Measurements from ENCODE around the gene ZDHHC11B.

Gene ZDHHC11B

DNA sequence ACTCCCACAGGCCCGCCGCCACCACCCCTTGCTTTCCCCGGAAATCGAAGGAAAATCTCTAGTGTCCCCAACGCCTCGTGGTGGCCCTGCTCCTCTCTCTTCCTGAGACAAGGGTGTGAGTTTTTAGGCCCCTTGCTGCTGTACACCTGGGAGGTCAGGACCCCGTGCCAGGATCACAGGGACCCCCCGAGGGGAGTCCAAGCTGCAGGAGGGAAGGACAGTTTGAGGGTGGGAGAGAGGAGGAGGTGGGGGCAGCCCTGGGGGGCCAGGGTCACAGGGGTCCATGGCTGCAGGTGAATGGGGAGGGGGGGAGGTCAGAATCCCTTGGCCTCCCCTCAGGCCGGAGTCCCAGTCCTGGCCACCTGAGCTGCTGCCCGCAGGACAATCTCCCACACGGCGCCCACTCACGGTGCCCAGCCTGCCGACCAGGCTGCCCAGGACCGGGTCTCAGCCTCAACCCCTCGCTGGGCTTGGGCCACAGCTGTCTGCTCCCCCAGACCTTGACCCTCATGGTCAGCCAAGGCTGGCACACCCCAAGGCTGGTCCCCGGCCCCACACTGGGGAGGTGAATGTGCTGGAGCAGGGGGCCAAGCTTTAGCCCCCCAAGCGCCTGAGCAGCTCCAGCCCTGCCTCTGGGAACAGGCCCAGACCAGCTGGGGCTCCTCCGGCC is 111.2 kb downstream of the ZDHHC11B start:
- DNase-seq (ENCODE audit: low spot score), result no peak

DNA sequence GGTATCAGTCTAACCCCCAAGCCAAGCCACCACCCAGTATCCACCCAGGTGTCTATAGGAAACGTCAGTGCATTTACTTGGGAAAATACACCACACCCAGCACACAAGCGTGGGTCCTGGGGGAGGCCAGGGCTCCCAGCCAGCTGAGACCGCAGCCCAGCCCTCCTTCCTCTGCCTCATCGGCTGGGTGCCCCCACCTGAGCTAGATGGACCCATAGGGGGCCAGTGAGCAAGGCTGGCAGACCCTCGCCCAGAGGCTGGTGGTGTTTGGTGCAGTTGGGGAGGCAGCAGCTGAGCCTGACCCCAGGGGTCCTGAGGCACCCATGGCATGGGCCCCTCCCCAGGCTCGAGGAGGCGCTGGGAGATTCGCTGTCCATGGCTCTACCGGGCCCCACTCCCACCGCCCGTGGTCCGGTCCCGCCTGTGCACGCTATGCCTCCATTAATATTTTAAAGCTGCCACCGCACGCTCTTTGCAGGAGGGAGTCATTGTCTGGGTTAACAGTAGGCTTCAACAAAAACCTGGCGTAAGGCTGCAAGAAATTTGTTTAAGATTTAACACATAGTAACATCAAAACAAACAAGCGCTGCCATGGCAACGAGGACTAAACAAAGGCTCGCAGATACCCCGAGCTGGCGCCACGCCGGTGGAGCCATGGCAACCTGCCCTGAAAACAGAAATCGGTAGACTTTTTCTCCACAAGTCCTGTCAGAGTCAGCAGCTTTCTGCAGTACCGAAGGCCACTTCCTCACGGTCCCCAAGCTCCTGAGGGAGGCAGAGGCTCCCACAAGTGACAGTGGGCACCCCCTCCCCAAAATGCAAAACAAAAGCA is 112.0 kb downstream of the ZDHHC11B start:
- DNase-seq (ENCODE audit: low spot score), result peak; percentile 90

DNA sequence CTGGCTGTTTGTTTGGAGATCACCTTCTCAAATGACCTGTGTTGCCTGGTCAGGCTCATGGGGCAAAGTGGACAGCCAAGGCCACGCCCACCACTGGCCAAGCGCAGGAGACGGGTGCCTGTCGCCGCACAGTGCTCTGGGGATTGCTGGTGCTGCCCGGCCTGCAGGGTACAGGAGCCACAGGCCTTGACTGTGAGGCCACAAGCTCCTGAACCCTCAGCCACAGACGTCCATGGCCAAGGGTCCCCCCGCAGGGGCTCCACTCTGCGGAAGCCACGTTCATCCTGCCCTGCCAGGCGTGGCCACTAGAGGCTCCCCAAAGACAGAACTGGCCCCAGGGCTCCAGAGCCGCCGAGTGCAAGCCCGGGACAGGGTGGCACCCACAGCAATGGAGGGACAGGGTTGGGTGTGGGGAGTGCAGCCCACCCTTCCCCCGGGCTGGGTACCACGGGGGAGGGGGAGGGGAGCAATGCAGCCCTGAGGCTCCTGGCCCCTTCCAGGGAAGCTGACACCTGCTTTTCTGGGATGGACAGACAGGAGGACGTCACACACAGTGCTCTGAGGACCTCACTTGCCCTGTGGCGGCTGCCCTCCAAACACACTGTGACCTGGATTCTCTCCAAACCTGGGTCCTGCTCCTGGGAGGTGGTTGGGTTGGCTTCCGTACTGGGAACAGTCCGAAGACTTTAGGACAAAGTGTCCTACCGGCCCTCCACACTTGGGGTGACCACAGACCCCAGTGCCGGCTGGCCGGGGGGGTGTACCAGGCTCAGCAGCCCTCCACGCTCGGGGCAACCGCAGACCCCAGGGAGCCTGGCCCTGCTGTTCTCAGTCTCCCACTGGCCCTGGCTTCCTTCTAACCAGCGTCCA is 112.8 kb downstream of the ZDHHC11B start:
- peak; percentile 66 for DNase-seq (ENCODE audit: low spot score)

DNA sequence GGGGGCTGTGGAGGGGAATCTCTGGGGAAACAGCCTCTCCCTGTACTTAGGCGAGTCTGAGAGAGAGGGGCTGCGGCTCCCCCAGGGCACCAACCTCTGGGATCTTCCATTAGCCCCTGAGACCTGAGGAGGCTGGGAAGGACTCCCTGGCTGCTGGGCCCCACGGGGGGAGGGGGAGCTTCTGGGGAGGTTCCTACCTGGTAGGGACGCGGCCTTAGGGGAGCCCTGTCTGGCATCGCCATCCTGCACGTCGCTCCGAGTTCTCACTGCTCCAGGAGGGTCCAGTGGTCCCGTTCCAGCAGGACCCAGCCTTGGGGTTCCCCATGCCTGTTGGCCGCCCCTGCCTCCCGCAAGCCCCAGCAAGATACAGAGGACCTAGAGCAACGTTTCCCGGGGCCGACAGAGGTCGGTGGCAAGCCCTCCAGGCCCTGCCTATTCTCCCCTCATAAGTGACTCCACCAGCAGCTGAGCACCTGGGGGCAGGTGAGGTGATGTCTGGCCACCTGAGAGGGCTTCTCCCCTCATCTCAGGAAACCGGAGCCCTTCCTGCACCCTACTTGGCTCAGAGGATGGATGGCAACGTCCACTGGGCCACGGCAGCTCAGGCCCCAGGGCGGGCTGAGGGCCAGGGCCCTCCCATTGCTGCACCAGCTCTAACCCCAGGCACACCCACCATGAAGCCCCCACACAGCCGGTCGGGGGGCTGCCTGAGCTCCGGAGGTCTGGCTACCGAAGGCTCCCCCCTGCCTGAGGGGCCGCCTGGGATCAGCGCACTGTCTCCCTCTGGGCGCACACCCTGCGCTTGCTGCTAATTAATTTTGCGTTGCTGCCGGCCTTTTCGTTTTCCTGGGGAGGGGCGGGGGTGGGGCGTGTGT is 113.9 kb downstream of the ZDHHC11B start:
- DNase-seq (ENCODE audit: low spot score), result no peak

DNA sequence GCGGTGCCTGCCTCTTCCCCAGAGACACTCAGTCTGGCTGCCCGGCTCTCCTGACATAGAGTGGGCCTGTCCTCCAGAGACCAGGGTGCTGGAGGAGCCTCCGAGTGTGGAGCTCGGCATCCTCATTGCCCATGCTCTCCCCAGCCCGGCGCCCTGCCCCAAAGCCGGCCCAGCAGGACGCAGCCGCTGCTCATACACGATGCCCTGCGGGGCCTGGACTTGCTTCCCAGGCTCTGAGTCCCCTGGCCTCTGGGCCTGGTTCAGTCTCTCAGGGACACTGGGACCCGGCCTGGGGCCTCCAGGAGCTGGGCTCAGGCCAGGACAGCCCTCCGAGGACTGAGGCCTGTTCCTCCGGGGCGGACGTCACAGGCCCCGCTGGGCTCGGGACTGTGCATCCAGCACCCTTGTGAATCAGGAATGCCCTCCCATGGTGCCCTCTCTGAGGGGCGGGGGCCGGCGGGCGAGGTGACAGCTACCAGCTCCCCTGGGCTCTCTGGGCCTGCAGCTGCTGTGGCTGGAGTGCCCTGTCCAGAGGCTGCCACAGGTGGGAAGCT is 114.6 kb downstream of the ZDHHC11B start:
- no peak for DNase-seq (ENCODE audit: low spot score)

DNA sequence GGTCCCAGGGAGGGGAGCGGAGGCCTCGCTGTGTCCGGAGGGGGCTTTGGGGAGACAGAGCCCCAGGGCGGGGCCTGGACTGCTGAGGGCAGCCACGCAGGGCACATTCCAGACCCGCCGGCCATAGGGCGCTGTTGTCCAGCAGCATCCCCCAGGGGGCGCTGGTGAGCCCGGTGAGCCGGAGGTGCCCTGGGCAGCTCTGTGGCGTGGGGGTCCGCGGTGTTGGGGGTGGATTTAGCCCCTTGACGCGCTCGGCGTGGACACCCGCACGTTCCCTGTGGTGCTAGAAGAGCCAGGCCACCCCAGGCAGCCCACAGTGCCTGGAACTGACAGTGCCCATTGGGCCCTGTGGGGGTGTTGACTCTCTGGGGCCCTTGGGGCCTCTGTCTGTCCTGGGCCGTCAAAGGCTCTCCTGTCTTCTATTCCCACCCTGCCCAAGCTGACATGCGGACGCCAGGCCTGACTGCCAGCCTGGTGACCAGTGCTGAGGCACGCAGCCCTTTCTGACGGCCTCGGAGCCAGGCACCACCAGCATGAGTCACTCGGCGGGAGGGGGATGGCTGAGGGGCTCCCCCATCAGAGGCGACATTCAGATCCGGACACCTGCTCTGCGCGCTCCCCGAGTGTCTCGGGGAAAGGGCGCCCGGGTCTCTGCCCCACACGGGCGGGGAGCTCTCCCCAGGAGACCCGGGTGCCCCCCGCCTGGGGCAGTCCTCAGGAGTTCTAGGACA is 115.3 kb downstream of the ZDHHC11B start:
- no peak for DNase-seq (ENCODE audit: low spot score)

DNA sequence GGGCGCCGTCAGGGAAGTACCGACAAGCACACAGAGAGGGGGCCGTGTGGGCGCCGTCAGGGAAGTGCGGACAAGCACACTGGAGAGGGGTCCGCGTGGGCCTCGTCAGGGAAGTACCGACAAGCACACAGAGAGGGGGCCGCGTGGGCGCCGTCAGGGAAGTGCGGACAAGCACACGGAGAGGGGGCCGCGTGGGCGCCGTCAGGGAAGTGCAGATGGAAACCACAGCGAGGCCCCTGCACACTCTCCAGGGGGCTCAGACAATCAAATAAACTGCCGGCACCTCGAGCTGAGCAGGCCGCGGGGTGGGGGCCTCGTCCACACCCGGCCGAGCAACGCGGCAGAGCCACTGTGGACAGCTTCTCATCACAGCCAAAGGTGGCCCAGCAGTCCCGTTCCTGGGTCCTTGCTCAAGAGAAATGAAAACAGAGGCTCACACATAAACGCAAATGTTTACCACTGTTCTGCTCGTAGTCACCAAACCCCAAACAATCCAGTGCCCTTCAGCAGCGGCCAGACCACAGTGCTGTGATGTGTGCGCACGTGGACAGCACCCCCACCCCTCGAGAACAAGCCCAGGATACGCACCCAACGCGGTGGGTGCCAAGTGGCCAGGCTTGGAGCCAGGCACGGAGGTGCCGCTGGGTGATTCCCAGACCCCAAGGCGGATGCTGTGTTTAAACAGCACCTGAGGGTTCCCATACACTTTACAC is 116.1 kb downstream of the ZDHHC11B start:
- DNase-seq (ENCODE audit: low spot score), result no peak

DNA sequence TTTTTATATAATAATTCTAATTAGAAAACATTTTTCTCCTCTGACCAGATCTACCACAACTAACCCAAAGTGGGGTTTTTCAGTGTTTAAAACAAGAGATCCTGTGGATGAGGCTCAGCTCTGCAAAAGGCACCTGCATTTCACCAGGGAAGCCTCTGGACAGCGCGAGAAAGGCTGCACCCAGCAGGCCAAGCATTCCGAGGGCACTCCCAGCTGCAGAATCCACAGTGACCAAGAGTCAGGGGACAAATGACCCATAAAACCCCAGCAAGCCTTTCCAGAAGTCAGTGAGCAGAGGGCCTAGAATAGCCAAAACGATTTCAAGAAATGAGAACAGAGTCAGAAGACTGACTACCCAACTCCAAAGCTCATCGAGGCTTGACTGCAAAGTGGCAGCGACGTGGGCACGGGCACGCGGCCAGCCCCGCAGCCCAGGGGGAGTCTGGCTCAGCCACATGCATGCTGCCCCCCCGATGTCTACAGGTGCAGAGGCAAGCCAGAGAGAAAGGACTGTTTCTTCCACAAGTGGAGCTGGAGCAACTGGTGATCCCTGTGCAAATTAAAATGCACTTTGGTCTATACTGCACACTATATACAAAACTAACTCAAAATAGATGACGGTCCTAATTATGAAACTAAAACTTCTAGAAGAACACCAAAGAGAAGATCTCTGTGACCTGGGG is 117.6 kb downstream of the ZDHHC11B start:
- DNase-seq (ENCODE audit: low spot score), result no peak

DNA sequence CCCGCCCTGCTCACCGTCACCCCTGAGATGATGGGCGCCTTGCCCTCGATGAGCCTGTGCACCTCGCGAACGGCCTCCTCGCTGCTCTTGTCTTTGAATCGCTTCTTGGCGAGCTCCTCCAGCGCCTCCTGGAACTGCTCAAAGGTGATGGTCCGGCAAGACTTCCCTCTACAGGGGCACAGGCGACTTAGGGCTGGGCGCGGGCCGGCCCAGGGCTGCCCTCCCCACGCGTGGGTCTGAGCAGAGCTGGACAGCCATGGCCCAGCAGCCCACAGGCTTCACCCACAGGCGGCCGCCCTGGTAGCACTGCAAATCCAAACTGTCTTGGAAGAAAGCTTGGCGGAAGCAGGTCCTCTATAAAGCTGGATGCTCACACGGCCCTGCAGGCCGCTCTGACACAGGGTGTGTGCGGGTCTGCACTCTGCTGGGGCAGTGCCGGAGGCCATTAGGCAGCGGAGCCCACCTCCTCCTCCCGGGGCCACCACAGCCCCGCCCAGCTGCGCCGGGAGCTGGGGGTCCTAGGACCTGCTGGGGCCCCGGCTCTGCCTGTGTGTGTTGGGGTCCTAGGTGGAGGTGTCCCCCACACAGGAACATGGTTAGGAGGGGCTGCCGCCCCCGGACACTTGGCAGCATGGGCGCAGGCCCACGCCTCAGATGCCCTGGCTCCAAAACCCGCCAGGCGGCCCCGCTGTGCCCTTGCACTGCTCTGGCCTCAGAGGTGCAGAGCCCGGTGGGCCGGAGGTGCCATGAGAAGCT is 118.4 kb downstream of the ZDHHC11B start:
- no peak for DNase-seq (ENCODE audit: low spot score)

DNA sequence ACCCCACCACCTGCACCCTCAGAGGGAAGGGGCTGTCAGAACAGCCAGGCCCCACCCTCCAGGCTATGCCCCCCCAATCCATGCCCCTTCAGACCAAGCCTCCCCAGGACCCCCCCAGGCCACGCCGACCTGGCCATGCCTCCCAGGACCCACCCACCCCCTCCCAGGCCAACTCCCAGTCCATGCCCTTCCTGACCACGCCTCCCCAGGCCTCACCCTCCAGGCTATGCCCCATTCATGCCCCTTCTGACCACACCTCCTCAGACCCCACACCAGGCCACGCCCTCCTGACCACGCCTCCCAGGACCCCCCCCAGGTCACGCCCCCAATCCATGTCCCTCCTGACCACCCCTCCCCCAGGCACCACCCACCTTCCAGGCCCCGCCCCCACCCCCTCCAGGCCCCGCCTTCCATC is 119.0 kb downstream of the ZDHHC11B start:
- no peak for DNase-seq (ENCODE audit: low spot score)

DNA sequence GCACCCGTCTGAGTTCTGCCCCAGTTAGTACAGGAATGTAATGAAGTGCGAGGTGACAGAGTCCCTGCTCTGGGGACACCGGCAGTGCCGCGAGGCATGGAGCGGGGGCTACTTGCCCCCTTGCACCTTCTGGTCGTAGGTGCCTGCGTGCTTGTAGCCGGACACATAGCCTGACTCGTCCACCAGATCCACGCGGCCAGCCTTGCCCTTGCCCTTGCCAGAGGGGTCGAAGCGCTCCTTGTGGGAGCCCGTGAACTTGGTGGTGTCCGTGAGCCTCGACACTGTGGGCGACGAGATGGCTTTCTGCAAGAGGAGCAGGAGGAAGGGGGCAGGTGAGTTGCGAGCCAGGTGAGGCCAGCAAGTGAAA is 119.6 kb downstream of the ZDHHC11B start:
- no peak for DNase-seq (ENCODE audit: low spot score)

DNA sequence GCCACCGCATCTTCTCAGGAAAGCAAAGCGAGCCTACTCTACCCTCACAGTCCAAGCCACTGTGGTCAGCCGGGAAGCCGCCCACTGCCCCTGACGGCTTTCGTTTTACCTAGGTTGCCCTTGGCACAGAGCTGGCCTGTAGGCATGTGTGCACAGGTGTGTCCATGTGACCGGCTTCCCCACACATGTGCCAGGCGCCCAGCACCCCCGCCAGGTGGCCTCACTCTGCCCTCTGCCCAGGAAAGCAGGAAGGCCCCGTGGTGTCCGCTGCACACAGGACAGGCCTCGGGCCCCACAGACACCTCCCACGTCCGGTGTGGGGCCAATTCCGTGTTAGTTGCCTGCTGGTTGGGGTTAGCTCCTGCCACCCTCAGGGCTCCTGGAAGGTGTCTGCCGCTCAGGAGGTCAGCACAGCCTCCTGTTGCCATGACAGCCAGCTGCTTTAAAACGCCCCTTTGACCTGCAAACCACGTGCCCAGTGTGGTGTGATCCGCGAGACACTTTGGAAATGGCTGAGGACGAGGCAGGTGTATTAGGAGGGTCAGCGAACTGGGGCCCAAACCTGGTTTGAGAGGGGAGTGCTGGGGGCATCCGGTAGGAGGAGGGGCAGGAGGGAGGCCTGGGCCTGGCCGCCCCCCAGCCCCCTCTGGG is 120.1 kb downstream of the ZDHHC11B start:
- DNase-seq (ENCODE audit: low spot score), result no peak

DNA sequence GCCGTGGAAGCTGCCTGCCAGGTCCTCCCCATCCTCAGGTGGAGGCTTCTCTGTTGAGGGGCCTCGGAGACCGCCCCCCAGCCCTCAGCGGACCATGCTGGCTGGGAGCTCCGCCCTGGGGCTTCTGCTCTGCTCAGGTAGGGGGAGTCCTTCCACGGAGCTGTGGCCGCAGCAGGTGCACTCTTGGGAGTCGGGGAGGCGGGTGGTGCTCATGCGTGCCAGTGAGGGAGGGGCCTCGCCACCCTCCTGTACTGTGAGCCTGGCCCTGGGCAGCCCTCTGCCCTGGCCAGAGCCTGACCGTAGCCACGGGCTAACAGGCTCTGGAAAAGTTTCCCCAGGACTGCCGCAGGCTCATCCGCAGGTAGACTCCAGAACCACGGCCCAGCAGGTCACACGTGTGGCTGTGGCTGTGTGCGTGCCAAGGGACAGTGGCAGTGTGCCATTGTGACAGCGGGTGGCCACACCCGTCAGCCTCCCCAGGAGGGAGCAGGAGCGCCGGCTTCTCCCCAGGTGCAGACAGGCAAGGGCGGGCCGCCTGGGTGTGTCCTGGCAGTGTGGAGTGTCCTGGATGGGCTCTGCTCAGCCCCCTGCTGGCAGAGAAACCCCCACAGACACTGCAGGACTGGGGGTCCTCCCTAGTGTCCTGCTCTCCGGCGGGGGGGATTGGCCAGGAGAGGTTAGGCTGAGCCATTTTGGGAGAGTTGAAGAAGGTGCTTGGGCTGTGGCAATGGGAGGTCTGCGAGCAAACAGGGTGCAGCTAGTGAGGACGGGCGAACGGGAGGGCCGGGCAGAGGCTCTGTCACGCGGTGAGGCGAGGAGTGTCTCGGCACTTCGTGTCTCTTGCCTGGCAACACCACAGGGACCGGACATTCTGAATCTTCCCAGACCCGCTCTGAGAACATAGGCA is 120.8 kb downstream of the ZDHHC11B start:
- DNase-seq (ENCODE audit: low spot score), result no peak

DNA sequence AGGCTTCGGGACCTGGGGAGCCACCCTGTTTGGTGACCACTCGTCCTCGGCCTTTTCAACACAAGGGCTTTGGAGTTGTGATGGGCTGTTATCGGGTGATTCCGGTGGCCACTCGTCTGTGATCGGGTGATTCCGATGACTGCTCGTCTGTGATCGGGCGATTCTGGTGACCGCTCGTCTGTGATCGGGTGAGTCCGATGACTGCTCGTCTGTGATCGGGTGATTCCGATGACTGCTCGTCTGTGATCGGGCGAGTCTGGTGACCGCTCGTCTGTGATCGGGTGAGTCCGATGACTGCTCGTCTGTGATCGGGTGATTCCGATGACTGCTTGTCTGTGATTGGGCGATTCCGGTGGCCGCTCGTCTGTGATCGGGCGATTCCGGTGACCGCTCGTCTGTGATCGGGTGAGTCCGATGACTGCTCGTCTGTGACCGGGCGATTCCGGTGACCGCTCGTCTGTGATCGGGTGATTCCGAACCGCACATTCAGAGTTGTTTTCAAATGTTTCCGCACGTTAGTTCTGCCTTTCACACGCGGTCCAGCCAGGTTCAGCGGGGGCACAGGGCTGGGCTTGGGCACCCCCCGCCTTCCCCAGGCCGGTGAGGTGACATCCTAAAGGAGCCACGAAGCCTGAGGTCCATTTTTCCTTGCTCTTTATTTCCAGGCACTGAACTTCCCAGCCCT is 121.6 kb downstream of the ZDHHC11B start:
- DNase-seq (ENCODE audit: low spot score), result no peak

DNA sequence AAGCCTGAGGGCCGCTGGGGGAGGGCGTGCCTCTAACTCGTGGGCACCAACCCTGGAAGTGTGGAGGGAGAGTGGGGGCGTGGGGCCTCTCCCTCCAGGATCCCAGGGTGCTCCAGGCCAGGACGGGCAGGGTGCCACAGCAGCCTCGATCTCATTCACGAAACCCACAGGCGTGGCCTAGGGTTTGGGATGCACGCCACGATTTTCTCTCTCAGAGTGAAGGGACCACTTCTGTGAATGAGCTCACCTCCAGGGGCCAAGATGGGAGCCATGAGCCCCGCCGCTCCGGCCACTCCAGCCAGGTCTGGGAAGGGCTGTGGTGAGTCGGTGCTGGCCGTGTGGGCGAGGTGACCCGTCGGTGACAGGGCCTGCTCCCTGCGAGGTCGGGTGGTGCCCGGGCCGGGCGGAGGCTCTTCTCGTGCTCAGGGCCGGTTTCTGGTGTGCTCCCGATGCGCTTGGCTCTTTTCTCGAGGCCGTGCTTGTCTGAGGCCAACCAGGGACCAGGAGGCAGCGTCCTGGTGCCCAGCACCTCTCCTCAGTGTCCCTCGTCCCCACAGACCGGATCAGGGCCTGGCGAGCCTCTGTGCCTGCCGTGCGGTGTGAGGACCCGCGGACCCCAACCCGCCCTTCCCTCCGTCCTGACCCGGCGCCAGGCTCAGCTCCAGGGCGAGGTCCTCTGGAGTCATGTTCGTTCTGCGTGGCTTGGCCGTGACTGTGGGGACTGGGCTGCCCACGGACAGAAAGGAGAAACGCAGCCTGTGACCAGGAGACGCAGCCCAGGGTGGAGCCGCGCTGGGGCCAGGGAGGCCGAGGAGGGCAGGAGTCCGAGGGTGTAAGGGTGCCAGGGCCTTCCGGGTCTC is 122.4 kb downstream of the ZDHHC11B start:
- DNase-seq (ENCODE audit: low spot score), result no peak

Measured in kidney tubule cell (primary cell).